NCI-H187 (cell line): Measurements from ENCODE around the gene LHFPL6.

Experiments
- DNase-seq, 2 experiments: peaks; one replicate each; lab custom pipeline; 2025; lab: John Stamatoyannopoulos, UW

Gene LHFPL6

DNA sequence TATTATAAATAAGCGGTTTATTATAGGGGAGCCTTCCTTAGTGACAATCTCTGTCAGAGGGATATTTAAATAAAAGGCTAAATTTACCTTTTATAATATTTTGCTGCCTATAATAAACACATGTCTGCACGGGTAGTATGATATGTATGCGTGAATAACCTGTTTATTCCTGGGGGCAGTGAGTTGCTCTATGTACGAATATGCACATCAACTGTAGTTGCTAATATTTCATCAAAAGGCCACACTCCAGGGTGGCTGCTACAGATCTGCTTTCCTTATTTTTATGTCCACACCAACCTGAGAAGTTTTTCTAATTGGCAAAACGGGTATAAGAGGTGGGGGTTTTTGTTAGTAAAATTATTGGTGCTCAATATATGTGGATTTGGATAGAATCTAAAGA lies 192.0 kb downstream of the LHFPL6 start:
- no peak for DNase-seq

DNA sequence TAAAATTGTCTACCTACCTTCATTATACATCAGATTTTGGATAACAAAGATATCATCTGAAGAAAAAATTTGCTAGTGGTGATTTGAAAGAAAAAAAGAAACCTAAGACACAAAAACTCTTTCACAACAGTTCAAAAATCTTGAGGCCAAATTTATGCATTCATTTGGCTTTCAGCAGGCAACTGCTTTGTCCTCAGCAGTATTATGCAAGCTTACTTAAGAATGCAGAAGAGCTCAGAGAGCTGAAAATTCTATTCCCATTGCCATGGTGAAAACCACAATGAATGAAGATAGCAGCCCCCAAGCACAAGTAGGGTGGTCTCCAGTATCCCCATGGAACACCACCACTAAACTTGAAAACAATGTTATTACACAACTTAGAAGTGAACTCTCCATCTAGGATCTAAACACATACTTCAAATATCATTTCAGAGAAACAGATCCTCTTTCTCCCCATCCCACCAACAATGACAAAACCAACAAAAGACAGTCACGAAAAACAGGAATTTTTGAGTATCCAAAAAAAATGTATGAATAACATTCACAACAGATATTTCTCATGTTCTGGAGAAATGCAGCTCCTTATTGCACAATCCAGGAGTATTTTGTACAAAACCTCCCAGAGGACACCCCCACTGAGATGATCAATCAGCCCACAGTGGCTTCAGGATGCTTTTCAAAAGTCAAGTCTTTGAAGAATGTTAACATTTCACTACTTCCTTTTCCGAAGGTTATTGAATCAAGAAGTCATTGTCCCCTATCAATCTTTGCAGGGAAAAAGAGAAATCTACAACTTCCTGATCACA lies 192.7 kb downstream of the LHFPL6 start:
- no peak for DNase-seq

DNA sequence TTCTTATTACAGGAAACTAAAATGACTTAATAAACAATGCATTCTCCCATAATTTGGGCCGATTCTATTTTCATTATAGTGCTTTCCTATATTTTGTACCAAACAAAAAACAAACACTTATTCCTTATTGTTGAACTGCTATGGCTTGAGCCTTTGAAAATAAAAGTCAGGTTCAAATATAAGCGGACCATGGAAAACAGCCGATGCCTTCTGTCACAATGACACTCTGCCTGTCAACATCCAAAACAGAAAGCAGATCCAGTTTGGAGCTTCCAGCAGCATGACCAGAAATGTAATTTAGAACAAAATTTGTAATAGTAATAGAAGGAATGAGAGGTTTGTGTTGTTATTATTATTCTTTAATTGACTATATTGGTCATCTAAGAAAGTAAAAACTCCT lies 194.5 kb downstream of the LHFPL6 start:
- no peak for DNase-seq

DNA sequence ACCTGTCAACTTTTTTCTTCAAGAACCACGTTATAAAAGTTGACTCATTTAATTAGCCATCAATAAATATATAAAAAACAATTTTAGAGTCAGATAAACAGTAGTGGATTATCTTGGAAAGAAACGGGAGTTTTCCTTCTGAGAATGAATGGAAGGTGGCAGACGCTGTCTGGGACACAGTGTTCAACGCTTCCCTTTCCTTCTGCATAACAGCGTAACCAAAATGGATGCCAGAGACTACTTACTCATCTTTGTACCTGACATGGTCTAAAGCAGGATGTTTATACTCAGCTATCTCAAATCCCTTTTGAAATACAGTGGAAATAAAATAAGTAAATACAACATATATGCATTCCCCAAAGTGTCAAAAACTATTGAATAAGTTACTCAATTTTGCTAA lies 195.2 kb downstream of the LHFPL6 start:
- DNase-seq = no peak

DNA sequence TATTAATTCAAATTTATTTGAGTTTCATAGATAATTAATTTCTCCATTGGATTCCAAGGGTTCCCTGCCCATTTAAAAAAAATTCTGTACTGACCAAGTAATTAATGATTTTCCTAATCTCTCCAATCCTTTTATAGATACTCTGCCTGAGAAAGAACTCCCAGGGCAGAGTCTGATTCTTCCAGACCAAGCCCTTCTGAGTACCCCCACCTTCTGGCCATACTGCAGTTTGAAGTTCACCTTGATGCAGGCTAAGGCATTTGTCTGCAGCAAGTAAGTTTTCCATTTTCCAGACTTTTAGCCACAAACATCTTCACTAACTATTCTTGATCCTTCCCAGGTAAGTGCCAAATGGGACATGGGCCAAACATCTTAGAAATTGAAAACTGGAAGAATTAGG lies 195.9 kb downstream of the LHFPL6 start:
- DNase-seq = no peak

DNA sequence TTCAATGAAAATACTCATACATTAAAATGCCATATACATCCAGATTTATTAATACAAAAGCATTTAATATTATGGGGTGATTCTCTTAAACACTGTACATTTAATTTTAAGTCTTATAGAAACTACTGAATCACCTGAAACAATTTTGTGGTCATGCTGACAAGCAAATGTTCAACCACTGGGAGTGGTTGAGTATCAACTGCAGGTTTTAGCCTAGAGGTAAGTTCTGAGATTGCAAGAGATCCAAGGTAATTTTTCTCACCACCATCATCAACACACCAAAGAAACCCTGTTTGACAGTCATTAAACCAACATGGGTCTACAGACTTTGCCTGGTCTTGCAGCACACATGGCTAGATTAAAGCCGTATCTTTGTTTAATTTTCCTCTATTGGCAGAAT lies 196.3 kb downstream of the LHFPL6 start:
- DNase-seq = no peak

DNA sequence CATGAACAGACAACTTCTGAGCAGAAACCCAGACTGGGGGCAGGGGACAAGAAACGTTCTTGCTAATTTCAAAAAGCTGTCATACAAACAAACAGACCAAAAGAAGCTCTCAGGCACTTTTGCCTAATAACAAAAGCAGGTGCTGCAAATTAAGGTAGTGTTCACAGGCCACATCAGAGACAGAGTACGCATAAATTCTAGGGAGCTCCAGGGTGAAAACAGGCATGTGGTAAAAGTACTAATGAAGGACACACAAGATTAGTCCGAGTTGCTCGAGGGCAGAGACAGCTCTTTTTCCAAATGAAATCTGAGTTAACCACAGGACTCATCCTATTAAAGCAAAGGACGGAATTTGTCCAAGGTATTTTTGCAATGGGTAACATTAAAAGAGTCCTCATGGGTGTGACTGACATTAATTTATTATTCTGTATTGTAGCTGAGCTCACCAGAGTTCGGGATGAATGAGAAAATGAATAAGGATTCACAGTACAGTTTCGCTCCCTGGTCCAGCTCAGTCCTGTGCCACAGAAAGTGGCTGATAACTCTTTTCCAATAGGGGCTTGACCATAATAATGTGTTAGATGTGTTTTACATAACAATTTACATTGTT lies 197.3 kb downstream of the LHFPL6 start:
- DNase-seq = no peak

DNA sequence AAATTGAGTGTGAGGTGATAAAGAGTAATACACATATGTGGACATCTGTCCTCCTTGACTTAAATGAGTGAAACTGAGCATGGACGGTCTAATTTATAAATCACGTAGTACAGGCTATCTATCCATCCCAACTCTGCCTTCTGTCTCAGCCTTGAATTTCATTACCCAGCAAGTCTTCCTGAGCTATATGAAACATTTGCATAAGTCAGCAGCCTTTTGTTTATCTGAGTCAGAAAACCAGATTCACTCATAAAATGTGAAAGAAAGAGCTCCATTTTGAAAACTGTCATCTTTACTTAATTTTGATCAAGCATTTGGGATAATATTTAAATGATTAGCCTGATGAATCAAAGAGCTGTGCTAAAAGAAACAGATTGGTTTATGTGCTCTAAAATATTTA lies 197.9 kb downstream of the LHFPL6 start:
- DNase-seq = no peak

DNA sequence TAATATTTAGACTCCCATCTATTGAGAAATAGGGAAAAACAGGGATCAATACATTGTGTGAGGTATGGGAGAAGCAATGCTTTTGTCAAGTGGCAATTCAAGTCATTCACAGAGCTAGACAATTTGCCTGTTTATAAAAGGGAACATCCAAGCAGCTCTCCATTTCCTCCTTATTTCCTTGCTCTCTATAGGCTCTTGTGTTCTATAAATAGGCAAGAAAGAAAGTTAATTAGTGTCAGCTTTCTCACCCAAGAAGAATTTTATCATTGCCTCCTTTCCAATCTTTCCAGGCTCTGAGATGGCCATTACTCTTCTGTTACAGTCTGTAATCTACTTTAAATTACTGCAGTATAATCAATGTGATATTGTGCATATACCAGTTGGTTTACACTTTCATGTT lies 199.9 kb downstream of the LHFPL6 start:
- DNase-seq = no peak

DNA sequence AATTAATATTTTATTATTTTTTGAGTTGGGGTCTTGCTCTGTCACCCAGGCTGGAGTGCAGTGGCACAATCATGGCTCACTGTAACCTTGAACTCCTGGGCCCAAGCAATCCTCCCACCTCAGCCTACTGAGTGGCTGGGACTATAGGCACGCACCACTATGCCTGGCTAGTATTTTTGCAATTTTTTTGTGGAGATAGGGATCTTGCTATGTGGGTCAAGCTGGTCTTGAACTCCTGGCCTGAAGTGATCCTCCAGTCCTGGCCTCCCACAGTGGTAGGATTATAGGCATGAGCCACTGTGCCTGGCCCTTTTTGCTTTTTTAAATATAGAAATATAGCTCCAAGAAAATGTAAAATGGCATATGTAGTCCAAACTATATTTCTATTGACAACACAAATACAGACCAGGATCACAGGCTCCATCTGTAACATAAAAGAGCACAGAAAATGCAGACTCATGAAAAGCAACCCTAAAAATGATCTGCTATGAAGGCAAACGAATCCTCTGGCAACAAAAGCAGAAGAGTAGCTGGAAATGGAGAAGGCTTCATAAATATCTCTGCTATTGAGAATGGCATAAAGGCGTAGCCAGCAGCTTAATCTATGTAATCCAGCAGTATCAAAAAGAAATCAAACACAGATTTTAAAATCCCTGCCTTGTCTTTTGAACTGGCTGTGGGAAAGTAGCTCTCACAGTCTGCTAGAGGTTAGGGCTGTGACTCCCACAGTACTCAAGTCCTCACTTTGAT lies 200.6 kb downstream of the LHFPL6 start:
- DNase-seq = no peak

DNA sequence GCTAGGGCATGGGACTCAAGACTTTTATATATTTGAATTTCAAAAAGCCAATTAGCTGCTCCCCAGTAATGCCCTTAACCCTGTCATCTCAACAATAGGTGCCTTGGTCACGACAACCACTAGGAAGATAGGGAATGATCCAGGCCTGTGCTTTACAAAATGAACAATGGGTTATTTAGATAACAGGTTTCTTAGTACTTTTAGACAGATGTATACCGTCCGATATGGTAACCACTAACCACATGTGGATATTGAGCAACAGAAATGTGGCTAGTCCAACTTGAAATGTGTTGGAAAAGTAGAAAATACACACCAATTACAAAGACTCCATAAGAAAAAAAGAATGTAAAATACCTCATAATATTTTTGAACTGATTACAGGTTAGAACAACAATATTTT lies 201.2 kb downstream of the LHFPL6 start:
- no peak for DNase-seq

DNA sequence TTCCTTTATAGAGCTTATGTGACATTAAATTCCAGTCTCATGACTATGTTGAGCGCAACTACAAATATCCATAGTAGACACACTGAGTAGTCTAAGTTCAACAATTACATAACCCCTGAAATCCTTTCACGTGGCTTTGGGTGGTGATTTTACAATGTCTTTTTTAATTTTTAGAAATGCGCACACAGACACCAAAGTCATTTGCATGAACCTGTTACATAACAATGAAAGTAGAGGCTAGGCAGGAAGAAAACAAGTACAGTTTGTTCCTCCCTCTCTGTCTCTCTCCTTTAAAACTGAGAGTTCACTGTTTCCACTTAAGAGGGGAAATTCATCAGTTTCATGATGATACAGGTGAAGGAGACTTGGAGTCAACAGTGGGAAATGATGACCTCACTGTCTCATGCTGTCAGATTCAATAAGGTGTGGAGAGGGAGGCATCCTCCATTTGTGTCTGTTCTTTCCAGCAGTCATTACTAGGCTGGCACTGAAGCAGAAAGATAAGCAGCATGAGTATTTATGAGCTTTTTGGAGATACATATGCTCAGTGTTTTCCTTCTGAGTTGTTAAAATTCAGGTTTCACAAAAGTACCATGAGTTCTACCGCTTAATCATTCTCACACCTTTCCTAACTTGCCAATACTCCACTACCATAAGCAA lies 201.8 kb downstream of the LHFPL6 start:
- DNase-seq = no peak

DNA sequence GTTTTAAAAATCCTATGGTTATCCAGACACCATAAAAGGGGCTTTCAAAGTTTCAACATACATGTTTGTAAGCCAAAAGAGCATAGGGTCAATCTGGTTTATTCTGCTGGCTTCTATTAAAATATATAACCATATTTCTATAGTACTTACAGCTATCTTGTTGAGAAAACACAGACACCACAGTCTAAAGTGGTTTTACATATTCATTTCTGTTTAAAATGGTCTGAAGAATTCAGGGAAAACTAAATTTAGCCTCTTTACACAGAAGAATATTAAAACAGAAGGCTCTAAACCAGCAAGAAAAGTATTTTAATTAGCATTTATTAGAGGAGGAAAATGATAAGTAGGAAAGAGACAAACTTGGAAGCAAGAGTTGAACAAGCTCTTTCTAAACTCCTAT lies 203.9 kb downstream of the LHFPL6 start:
- DNase-seq = no peak

DNA sequence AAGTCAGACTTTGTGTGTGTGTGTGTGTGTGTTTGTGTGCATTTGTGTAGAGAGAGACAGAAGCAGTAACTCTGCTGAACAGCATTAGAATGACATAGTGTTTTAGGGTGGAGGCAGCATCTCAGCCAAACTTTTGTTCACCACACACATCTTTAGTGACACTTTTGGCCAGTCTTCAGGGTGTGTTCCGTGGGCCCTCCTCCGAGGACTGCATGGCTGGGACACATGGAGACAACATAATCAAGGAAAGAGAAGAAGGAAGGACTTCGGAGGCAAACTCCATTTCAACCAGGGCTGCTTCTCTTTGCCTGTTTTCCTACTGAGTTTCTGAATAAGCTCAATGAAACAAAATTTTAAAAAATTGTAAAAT lies 205.1 kb downstream of the LHFPL6 start:
- DNase-seq = no peak

DNA sequence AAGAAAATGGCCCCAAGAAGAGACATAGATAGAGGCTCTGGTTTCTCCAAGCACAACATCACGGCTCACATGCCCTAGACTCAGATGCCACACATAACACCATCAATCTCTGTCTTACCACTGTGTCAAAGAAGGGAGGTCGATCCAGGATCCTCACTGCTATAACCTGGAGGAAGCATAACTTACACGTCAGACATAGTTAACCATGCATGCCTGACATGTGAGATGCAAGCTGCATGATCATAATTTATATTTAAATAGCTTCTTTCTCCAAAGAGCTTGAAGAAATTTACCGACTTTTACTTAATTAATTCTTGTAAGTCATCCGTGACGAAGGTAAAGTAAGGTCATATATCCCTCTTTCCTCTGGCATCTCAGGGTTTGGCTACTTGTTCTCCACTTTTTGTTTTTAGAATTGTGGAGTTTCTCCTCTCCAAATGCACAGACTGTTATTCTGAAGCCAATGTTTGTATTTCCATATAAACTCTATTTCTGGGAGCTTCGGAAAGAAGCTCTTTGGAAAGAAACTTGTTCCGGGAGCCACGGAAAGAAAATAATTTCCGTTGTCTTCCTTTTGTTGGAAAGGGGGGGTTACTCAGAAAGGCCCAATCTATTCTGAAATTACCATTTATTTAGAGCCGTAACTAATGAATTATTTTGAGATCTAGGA lies 205.6 kb downstream of the LHFPL6 start:
- DNase-seq = no peak

DNA sequence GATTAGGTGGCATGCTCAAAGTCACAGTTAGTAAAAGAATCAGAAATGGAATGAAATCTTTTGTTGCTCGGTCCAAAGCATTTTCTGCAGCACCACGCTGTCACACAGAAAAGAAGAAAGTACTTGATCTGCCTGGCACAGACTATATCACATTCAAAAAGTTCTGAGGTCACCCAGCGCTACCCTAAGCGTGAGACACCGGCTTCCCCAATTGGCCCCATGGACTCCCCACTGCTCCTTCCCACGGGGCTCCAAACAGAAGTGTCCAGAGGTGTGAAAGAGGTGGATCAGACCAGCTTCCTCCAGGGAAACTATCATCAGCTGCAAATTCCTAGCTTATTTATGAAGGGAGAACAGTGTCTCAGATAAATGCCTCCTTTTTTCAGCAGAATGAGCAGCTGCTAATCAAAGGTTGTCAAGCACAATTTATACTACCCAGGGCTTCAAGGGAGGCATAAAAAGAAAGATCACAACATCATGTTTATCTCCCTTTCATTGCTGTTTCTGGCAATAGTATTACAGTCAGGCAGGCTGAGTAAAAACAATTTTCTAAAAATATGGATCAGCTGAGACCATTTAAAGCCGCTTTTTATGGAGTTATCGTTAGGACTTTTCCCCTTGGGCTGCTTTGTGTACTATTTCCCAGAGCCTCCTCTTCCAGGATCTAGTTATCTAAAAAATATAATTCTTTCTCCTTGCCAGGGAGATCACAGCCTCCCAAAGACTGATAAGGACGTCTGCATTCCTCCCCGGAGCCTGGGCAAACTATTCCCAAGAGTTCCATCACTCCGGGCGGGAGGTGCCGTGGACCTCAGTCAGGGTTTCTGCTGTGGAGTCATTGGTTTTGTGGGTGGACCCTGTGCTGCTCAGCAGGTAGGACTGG lies 208.0 kb downstream of the LHFPL6 start:
- DNase-seq = no peak

DNA sequence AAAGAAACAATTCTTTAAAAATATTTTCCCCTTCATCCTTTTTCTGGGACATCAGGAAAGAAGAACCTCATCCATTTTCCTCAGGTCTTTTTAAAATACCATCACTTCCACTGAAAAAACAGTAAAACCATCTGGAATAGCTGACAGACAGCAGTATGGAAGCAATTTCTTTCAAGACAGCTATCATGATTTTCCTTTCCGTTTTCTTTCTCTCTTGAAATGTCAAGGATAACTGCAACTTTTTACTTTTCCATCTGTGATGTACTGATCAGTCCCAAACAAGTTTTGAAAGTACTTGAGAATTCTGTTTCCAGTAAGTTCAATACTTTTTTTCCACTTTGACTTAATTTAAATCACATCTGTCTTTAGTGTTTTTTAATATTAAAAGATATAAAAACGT lies 211.2 kb downstream of the LHFPL6 start:
- no peak for DNase-seq

DNA sequence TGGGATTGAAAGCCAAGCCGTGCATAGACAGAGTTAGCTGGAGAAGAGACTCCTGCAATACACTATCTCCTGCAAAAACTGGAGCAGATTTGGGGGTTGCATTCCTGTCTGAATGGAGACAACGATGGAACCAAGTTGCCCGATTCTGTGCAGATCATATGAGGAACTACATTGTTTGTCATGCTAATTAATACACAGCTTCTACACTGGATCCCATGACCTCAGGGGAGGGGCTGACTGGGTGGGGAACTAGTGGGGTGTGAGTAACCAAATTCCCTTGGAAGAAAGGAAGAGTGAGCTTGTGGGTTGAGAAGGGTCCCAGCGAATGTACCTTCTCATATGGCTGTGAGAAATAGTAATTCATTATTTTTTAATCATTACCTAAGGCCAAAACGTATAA lies 214.0 kb downstream of the LHFPL6 start:
- DNase-seq = no peak

DNA sequence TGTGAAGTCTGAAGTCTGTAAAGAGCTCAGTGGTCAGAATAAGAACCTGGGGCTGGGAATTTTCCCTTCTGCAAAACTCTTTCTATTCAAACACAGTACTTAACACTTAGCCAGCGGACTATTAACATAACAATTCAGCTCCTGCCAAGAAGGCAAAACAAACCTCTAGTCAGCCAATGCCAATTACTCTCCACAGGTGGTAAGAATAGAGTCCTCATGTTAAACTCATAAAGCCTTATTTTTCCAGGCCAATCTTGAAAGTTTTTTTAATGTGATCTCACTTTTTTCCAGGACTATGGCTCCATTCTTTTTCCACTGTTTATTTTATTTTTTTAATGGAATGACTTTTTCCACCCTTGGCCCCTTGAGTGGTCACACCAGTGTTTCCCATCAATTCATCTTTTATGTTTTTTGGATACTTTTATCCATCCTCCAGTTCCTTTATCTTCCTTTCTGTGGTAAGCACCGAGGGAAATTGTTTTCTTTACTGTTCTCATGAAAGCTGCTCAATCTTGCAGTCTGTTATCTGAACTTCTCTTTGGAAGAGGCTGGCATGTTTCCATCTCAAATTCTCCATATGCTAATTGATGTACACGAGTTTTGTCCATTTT lies 217.3 kb downstream of the LHFPL6 start:
- DNase-seq = no peak

DNA sequence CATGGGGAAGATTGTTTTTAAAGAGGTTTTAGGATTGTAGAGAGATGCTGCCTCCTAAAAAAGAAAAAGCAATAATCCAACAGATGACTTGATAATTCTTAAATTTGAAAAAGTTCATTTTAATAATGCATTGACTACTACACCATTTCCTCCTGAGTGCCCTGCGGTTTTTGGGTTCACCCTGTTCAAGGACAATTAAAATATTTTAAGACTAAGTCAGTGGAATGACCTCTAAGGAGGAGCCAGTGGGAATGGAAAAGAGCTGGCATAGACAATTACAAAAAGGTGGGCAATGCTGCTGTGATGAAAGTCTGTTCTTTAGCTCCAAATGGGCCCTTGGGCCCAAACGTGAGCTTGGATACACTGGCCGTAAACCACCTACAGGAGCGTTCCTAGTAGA lies 217.8 kb downstream of the LHFPL6 start:
- DNase-seq = no peak

DNA sequence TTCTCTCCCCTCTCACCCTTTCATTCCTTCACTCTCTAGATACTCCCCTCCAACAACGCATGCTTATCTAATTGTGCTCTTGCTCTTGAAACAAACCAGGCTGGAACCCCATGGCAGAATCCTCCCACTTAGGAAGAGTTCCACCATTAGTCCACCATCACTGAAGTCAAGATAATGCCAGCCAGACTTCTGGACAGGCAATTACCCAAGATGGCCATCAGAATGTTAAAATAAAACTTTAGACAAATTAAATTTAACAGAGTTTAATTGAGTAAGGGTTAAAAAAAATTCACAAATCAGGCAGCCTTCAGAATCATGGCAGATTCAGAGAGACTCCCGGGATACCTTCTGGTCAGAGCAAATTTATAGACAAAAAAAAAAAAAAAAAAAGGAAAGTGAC lies 221.5 kb downstream of the LHFPL6 start:
- DNase-seq = no peak
